IMR-90 (cell line): ENCODE measurements around the gene CENPU. TPM values are rescaled to one million over a fixed set of nuclear protein-coding genes. Genes with fewer than 3 reads are reported as not detected.

ENCODE experiments used
- ATAC-seq: fragments of 200-7000 bp; cut with Tn5 transposase; 2 replicates; pipeline ENCODE4 v1.9.1; 2020; ENCODE audit warnings: low read depth, mild to moderate bottlenecking, moderate library complexity
- BruUV-seq: library from RNA; stranded (reverse); fragments of 400-500 nt; replicated peaks from 2 replicates; lab custom pipeline; 2021; lab: Mats Ljungman, UMichigan
- CTCF ChIA-PET: fragments of 300-600 bp; formaldehyde crosslinking; extraction: SDS; loops from one replicate; lab custom pipeline; 2021; ENCODE audit warnings: antibody characterized with exemption; lab: Yijun Ruan, JAX
- POLR2A ChIA-PET: fragments of 300-600 bp; sonication (Branson Sonifier 250); formaldehyde crosslinking; loops from one replicate; lab custom pipeline; 2022; ENCODE audit warnings: antibody characterized with exemption; ENCODE audit not compliant: unreplicated experiment; lab: Charles Lee
- DNase-seq: peaks from one replicate; pipeline ENCODE4 v3.0.0; 2013
- H2AFZ ChIP-seq: replicated peaks from 2 replicates; pipeline ENCODE3; 2013; ENCODE audit warnings: low read length, mild to moderate bottlenecking; ENCODE audit not compliant: poor library complexity
- H2AK5ac ChIP-seq: 2 replicates; pipeline ENCODE4 v1.6.1; 2013; ENCODE audit warnings: low read depth, low read length, inconsistent platforms
- H2AK9ac ChIP-seq: replicated peaks from 2 replicates; pipeline ENCODE3; 2013; ENCODE audit warnings: mild to moderate bottlenecking, low read depth, low read length, moderate library complexity; ENCODE audit not compliant: poor library complexity
- H2BK120ac ChIP-seq: 2 replicates; pipeline ENCODE4 v1.6.1; 2013; ENCODE audit warnings: low read depth, low read length, inconsistent platforms
- H2BK15ac ChIP-seq: 3 replicates; pipeline ENCODE4 v1.6.1; 2013; ENCODE audit warnings: low read depth, low read length, inconsistent platforms
- H2BK20ac ChIP-seq: 2 replicates; pipeline ENCODE4 v1.6.1; 2013; ENCODE audit warnings: low read depth, mild to moderate bottlenecking, inconsistent platforms, low read length, moderate library complexity
- H2BK5ac ChIP-seq: 2 replicates; pipeline ENCODE4 v1.6.1; 2013; ENCODE audit warnings: mild to moderate bottlenecking, low read depth, low read length, inconsistent platforms; ENCODE audit not compliant: poor library complexity, severe bottlenecking
- H3K14ac ChIP-seq: replicated peaks from 2 replicates; pipeline ENCODE4 v1.6.1; 2013; ENCODE audit warnings: low read depth, low read length, inconsistent platforms
- H3K18ac ChIP-seq: 2 replicates; pipeline ENCODE4 v1.6.1; 2013; ENCODE audit warnings: low read depth, low read length, control low read depth
- H3K23ac ChIP-seq: 2 replicates; pipeline ENCODE4 v1.6.1; 2013; ENCODE audit warnings: low read depth, low read length, inconsistent platforms
- H3K27ac ChIP-seq: 2 replicates; pipeline ENCODE4 v1.5.1; 2013; ENCODE audit warnings: mild to moderate bottlenecking, control low read depth, low read length; ENCODE audit not compliant: insufficient read depth
- H3K27me3 ChIP-seq: 2 replicates; pipeline ENCODE4 v1.6.1; 2013; ENCODE audit warnings: low read length; ENCODE audit not compliant: control insufficient read depth, insufficient read depth
- H3K36me3 ChIP-seq: 2 replicates; pipeline ENCODE4 v1.6.1; 2013; ENCODE audit warnings: low read length, mixed read lengths; ENCODE audit not compliant: control insufficient read depth, insufficient read depth
- H3K4ac ChIP-seq: 2 replicates; pipeline ENCODE4 v1.6.1; 2013; ENCODE audit warnings: low read depth, low read length, inconsistent platforms
- H3K4me1 ChIP-seq: 2 replicates; pipeline ENCODE4 v1.6.1; 2013; ENCODE audit warnings: low read length, mixed read lengths; ENCODE audit not compliant: control insufficient read depth, insufficient read depth
- H3K4me2 ChIP-seq: 2 replicates; pipeline ENCODE4 v1.6.1; 2013; ENCODE audit warnings: low read depth, mild to moderate bottlenecking, control low read depth, low read length, moderate library complexity
- H3K4me3 ChIP-seq: 2 replicates; pipeline ENCODE4 v1.5.1; 2013; ENCODE audit warnings: low read depth, mild to moderate bottlenecking, control low read depth, low read length, moderate library complexity; ENCODE audit not compliant: insufficient read depth
- H3K56ac ChIP-seq: 2 replicates; pipeline ENCODE4 v1.6.1; 2013; ENCODE audit warnings: low read length, inconsistent platforms; ENCODE audit not compliant: insufficient read depth; ENCODE audit errors: extremely low read depth
- H3K79me1 ChIP-seq, 2 experiments: 2 replicates each; pipeline ENCODE4 v1.6.1; 2013; ENCODE audit warnings: low read length in 2 of 2, inconsistent platforms in 1 of 2, low read depth in 1 of 2
- H3K9ac ChIP-seq: 2 replicates; pipeline ENCODE4 v1.6.1; 2013; ENCODE audit warnings: low read depth, low read length, control low read depth
- H3K9me1 ChIP-seq: 2 replicates; pipeline ENCODE4 v1.6.1; 2013; ENCODE audit warnings: low read length, inconsistent platforms; ENCODE audit not compliant: insufficient read depth
- H3K9me3 ChIP-seq: 2 replicates; pipeline ENCODE4 v1.6.1; 2013; ENCODE audit warnings: low read length; ENCODE audit not compliant: control insufficient read depth, insufficient read depth
- H4K20me1 ChIP-seq: 2 replicates; pipeline ENCODE4 v1.6.1; 2013; ENCODE audit warnings: low read length, inconsistent platforms; ENCODE audit not compliant: insufficient read depth
- H4K5ac ChIP-seq: 2 replicates; pipeline ENCODE4 v1.6.1; 2013; ENCODE audit warnings: mild to moderate bottlenecking, low read depth, low read length, control low read depth
- H4K8ac ChIP-seq, 2 experiments: 2 replicates each; pipeline ENCODE4 v1.6.1; 2013; ENCODE audit warnings: low read depth in 2 of 2, low read length in 2 of 2, control low read depth in 1 of 2, inconsistent platforms in 1 of 2
- H4K91ac ChIP-seq: 2 replicates; pipeline ENCODE4 v1.6.1; 2013; ENCODE audit warnings: low read depth, low read length, inconsistent platforms; ENCODE audit not compliant: insufficient read depth
- BHLHE40 ChIP-seq: fragments of 150-350 bp; IDR thresholded peaks from 2 replicates; pipeline ENCODE4 v1.6.1; 2016; ENCODE audit warnings: mild to moderate bottlenecking, low read depth, low read length
- CEBPB ChIP-seq: IDR thresholded peaks from 2 replicates; pipeline ENCODE4 v1.6.1; 2012; ENCODE audit warnings: low read depth, low read length, improper control_type of control experiment
- CHD1 ChIP-seq: IDR thresholded peaks from 2 replicates; pipeline ENCODE4 v1.6.1; 2012; ENCODE audit warnings: low read depth, low read length, improper control_type of control experiment
- ELK1 ChIP-seq: fragments of 150-350 bp; IDR thresholded peaks from 2 replicates; pipeline ENCODE4 v1.6.1; 2016; ENCODE audit warnings: low read depth, mild to moderate bottlenecking, low read length, moderate library complexity, borderline replicate concordance
- FOS ChIP-seq: fragments of 150-350 bp; IDR thresholded peaks from 2 replicates; pipeline ENCODE4 v1.6.1; 2016; ENCODE audit warnings: low read depth, low read length
- MAFK ChIP-seq: IDR thresholded peaks from 2 replicates; pipeline ENCODE4 v1.6.1; 2012; ENCODE audit warnings: low read depth, low read length, improper control_type of control experiment
- MAZ ChIP-seq: IDR thresholded peaks from 2 replicates; pipeline ENCODE4 v1.6.1; 2012; ENCODE audit warnings: low read depth, mild to moderate bottlenecking, low read length, improper control_type of control experiment, moderate library complexity, borderline replicate concordance
- MXI1 ChIP-seq: IDR thresholded peaks from 2 replicates; pipeline ENCODE4 v1.6.1; 2012; ENCODE audit warnings: low read depth, mild to moderate bottlenecking, low read length, moderate library complexity, borderline replicate concordance
- NFE2L2 ChIP-seq: fragments of 150-350 bp; IDR thresholded peaks from 2 replicates; pipeline ENCODE4 v1.6.1; 2016; ENCODE audit warnings: low read depth, mild to moderate bottlenecking, low read length
- RCOR1 ChIP-seq: IDR thresholded peaks from 2 replicates; pipeline ENCODE4 v1.6.1; 2012; ENCODE audit warnings: mild to moderate bottlenecking, low read length, improper control_type of control experiment; ENCODE audit not compliant: insufficient replicate concordance
- RFX5 ChIP-seq: IDR thresholded peaks from 2 replicates; pipeline ENCODE4 v1.8.0; 2012; ENCODE audit warnings: low read depth, mild to moderate bottlenecking, low read length, moderate library complexity
- USF2 ChIP-seq: fragments of 150-350 bp; IDR thresholded peaks from 2 replicates; pipeline ENCODE4 v1.6.1; 2017; ENCODE audit warnings: mild to moderate bottlenecking, antibody characterized with exemption, low read length, low read depth
- WGBS, 2 experiments: methylation state at CpG; one replicate each; pipeline versions ENCODE4 v1.1.5 to v1.1.7; 2013; ENCODE audit warnings: missing lambda C conversion rate in 2 of 2; ENCODE audit not compliant: insufficient read length in 1 of 2; ENCODE audit errors: extremely low coverage in 2 of 2; 5-methylcytosine and 5-hydroxymethylcytosine counted together
- dilution Hi-C: fragments of 300-500 bp; cut with HindIII; formaldehyde crosslinking; loops from one replicate; pipeline ENCODE4 v1.14.3; 2018; ENCODE audit warnings: low sequenced_read_pairs; ENCODE audit not compliant: unreplicated experiment
- in situ Hi-C: fragments of 300-500 bp; cut with MboI; formaldehyde crosslinking; loops from 3 replicates; pipeline ENCODE4 v1.14.3; 2019; ENCODE audit warnings: low sequenced_read_pairs, inconsistent platforms, mixed read lengths
- intact Hi-C: fragments of 100-400 bp; cut with micrococcal nuclease; formaldehyde crosslinking; loops from 2 replicates; pipeline ENCODE4 v1.10.0; 2022
- polyA plus RNA-seq, 3 experiments: library from polyadenylated mRNA; depleted of rRNA; stranded (reverse); fragments of >200 nt; gene quantifications; 2 replicates each; pipeline ENCODE4 v1.2.3, GENCODE V29; 2012; ENCODE audit warnings: low replicate concordance in 1 of 3
- total RNA-seq: library from RNA; depleted of rRNA; stranded (reverse); fragments of >200 nt; gene quantifications from 2 replicates; pipeline ENCODE4 v1.2.3, GENCODE V29; 2012

CENPU gene
- total and polyA plus RNA-seq, 2 of the 4 experiments (the other 2 are of a cell fraction) = 13.6 to 14.6 TPM

GRCh38 chr4:184699941-184700340 lies 34.0 kb downstream of the CENPU start:
- TF ChIP-seq USF2 (no peak), BHLHE40 (no peak), CHD1 (no peak), MAZ (no peak), RFX5 (no peak), FOS (no peak), RCOR1 (no peak), ELK1 (no peak), CEBPB (no peak), MXI1 (no peak), NFE2L2 (no peak), MAFK (no peak)
- intact Hi-C loops = no loop called here

More at GRCh38 chr4:184699941-184700340, 34.0 kb downstream of the CENPU start:
- Histone ChIP-seq H2AFZ (peak overlapping the region; percentile 25), H3K4ac (no peak overlapping the region; the same call in 1 of the 2 replicates), H3K4me3 (no peak overlapping the region), H2BK15ac (no peak overlapping the region), H3K36me3 (peaks cover 1% of the 10 kb centered on the region; the same call in 1 of the 2 replicates), H3K23ac (no peak overlapping the region), H3K56ac (no peak overlapping the region), H4K91ac (no peak overlapping the region), H4K5ac (peak overlapping the region; percentile 18; the same call in 1 of the 2 replicates), H2BK20ac (no peak overlapping the region), H4K8ac (no peak overlapping the region), H2BK5ac (no peak overlapping the region), H3K4me2 (peak overlapping the region; percentile 31; the same call in 1 of the 2 replicates), H3K14ac (no peak overlapping the region), H2AK9ac (no peak overlapping the region), H2AK5ac (no peak overlapping the region), H4K20me1 (no peaks in the 10 kb centered on the region), H3K27ac (peak overlapping the region; percentile 5; the same call in 1 of the 2 replicates), H3K18ac (0 out of 2 replicates have a peak overlapping the region, but pooled peaks have one; percentile 24), H3K4me1 (peaks cover 6% of the 10 kb centered on the region), H3K9me3 (no peaks in the 10 kb centered on the region), H3K9ac (no peak overlapping the region), H2BK120ac (no peak overlapping the region), H3K9me1 (no peaks in the 10 kb centered on the region), H3K79me1 (peaks cover 0 to 6% of the 10 kb centered on the region in 2 experiments; a peak in 1 of 4 replicates), H3K27me3 (no peaks in the 10 kb centered on the region)
- CTCF ChIA-PET = no interaction called here
- WGBS, 2 experiments = no CpG with 5 or more reads among the region's 4 CpGs
- dilution Hi-C loops (no loop called here), in situ Hi-C loops (no loop called here)
- ATAC-seq (peak; percentile 73), DNase-seq (peak; percentile 30)
- no TSS peak for BruUV-seq
- POLR2A ChIA-PET = no interaction called here
